Ishikawa (cell line): Measurements from ENCODE around the gene EVI5.

Source experiments
- CEBPB ChIP-seq: IDR thresholded peaks from 2 replicates; pipeline ENCODE4 v1.6.1; 2012
- CREB1 ChIP-seq: IDR thresholded peaks from 2 replicates; pipeline ENCODE4 v1.6.1; 2012; ENCODE audit warnings: low read depth
- EGR1 ChIP-seq: IDR thresholded peaks from 2 replicates; pipeline ENCODE4 v1.6.1; 2012
- EP300 ChIP-seq: IDR thresholded peaks from 2 replicates; pipeline ENCODE4 v1.6.1; 2012; ENCODE audit warnings: borderline replicate concordance
- FOXM1 ChIP-seq: IDR thresholded peaks from 2 replicates; pipeline ENCODE4 v1.6.1; 2012; ENCODE audit warnings: low read depth, borderline replicate concordance
- MAX ChIP-seq: IDR thresholded peaks from 2 replicates; pipeline ENCODE4 v1.6.1; 2012
- NFIC ChIP-seq: IDR thresholded peaks from 2 replicates; pipeline ENCODE4 v1.6.1; 2012
- RAD21 ChIP-seq: IDR thresholded peaks from 2 replicates; pipeline ENCODE4 v1.6.1; 2012; ENCODE audit warnings: low read depth
- REST ChIP-seq: IDR thresholded peaks from 2 replicates; pipeline ENCODE4 v1.6.1; 2012; ENCODE audit warnings: low read depth, mild to moderate bottlenecking
- TAF1 ChIP-seq: IDR thresholded peaks from 2 replicates; pipeline ENCODE4 v1.6.1; 2012; ENCODE audit warnings: low read depth, mild to moderate bottlenecking
- TCF12 ChIP-seq: IDR thresholded peaks from 2 replicates; pipeline ENCODE4 v1.6.1; 2012; ENCODE audit warnings: low read depth
- TEAD4 ChIP-seq: IDR thresholded peaks from 2 replicates; pipeline ENCODE4 v1.6.1; 2012
- USF1 ChIP-seq: IDR thresholded peaks from 2 replicates; pipeline ENCODE4 v1.6.1; 2012
- YY1 ChIP-seq: IDR thresholded peaks from 2 replicates; pipeline ENCODE4 v1.6.1; 2012; ENCODE audit warnings: low read depth
- ZBTB7A ChIP-seq: IDR thresholded peaks from 2 replicates; pipeline ENCODE4 v1.6.1; 2012; ENCODE audit warnings: low read depth

EVI5 gene

DNA sequence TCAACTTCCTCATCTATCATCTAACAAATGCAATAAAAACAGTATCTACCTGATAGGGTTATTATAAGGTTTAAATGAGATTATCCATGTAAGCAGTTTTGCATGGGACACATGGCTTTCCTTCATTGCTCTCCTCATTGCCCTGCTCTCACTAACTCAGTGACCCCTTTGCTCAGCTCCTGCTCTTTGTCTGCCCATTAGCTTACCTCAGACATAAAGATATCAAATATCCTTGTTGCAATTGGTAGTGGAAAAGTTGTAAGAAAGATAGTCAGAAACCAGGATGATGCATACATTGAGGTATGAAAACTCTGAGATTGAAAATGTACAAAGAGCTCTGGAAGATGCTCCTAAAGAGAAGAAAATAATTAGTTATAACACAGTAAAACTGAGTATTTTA, 89.8 kb downstream of the EVI5 start:
- TF ChIP-seq MAX, result no peak
- no peak for TF ChIP-seq REST
- no peak for TF ChIP-seq EGR1
- TF ChIP-seq ZBTB7A, result no peak
- no peak for TF ChIP-seq TCF12
- TF ChIP-seq RAD21, result no peak
- TF ChIP-seq FOXM1, result no peak
- no peak for TF ChIP-seq EP300
- no peak for TF ChIP-seq TAF1
- TF ChIP-seq YY1, result no peak
- TF ChIP-seq CEBPB, result no peak
- no peak for TF ChIP-seq CREB1
- no peak for TF ChIP-seq NFIC
- no peak for TF ChIP-seq TEAD4
- no peak for TF ChIP-seq USF1

GRCh38 chr1:92691925-92692324, 93.0 kb downstream of the EVI5 start:
- TF ChIP-seq RAD21 (no peak), YY1 (no peak), CREB1 (no peak), USF1 (no peak), TCF12 (no peak), REST (no peak), NFIC (no peak), ZBTB7A (no peak), CEBPB (no peak), EP300 (no peak), TEAD4 (no peak)

GRCh38 chr1:92690212-92690906, 94.5 kb downstream of the EVI5 start:
- peak; percentile 60 for TF ChIP-seq CEBPB
- TF ChIP-seq TAF1, result no peak
- TF ChIP-seq YY1, result no peak

- TF ChIP-seq EGR1 (no peak), RAD21 (no peak), NFIC (no peak), TCF12 (no peak), YY1 (no peak), USF1 (no peak), REST (no peak), TEAD4 (no peak), EP300 (no peak), CREB1 (no peak), FOXM1 (no peak), TAF1 (no peak), MAX (no peak), ZBTB7A (no peak), CEBPB (no peak)
These were observed 104.9 kb downstream of the EVI5 start for GRCh38 chr1:92679980-92680379.
